Chondrocyte (in vitro differentiated cells): ENCODE results near the gene UROC1. TPM values are rescaled to one million over a fixed set of nuclear protein-coding genes. Genes with fewer than 3 reads are reported as not detected.

ENCODE experiments used
- DNase-seq: peaks from one replicate; pipeline ENCODE4 v3.0.0; 2021; ENCODE audit warnings: mixed read lengths, low spot score
- H3K27ac Mint-ChIP-seq: one replicate; pipeline ENCODE4 v1.8.0; 2021; ENCODE audit warnings: mild to moderate bottlenecking, moderate library complexity, mixed read lengths; ENCODE audit not compliant: unreplicated experiment
- H3K27me3 Mint-ChIP-seq: 2 replicates; pipeline ENCODE4 v1.8.0; 2021; ENCODE audit warnings: low read depth, mixed read lengths
- H3K36me3 Mint-ChIP-seq: 2 replicates; pipeline ENCODE4 v1.8.0; 2021; ENCODE audit warnings: low read depth, mixed read lengths
- H3K4me1 Mint-ChIP-seq: 2 replicates; pipeline ENCODE4 v1.8.0; 2021; ENCODE audit warnings: low read depth, mild to moderate bottlenecking, mixed read lengths
- H3K4me3 Mint-ChIP-seq: one replicate; pipeline ENCODE4 v1.8.0; 2021; ENCODE audit warnings: mild to moderate bottlenecking, moderate library complexity, mixed read lengths; ENCODE audit not compliant: unreplicated experiment
- H3K9me3 Mint-ChIP-seq: 2 replicates; pipeline ENCODE4 v1.8.0; 2021; ENCODE audit warnings: low read depth, mixed read lengths
- CTCF ChIP-seq: fragments of 200-600 bp; sonication (generic); IDR thresholded peaks from 2 replicates; pipeline ENCODE4 v1.5.0; 2021; ENCODE audit warnings: antibody characterized with exemption, mild to moderate bottlenecking, moderate library complexity
- total RNA-seq: library from RNA; stranded (reverse); gene quantifications from 3 replicates; pipeline ENCODE4 v1.2.1, GENCODE V29; 2021

The UROC1 gene
- total RNA-seq, 1 donor from 2014 or later, result not detected

GRCh38 chr3:126454437-126455198 is 63.0 kb downstream of the UROC1 start:
- no peak overlapping the region for H3K27ac Mint-ChIP-seq
- no peaks in the 10 kb centered on the region for H3K27me3 Mint-ChIP-seq
- no peak overlapping the region for H3K4me3 Mint-ChIP-seq
- peaks cover 30% of the 10 kb centered on the region for H3K36me3 Mint-ChIP-seq
- H3K4me1 Mint-ChIP-seq, result no peaks in the 10 kb centered on the region
- TF ChIP-seq CTCF, result no peak
- DNase-seq, result no peak
- no peaks in the 10 kb centered on the region for H3K9me3 Mint-ChIP-seq

- no peak overlapping the region for H3K27ac Mint-ChIP-seq
- no peaks in the 10 kb centered on the region for H3K4me1 Mint-ChIP-seq
- peaks cover 31% of the 10 kb centered on the region for H3K36me3 Mint-ChIP-seq
- H3K9me3 Mint-ChIP-seq, result no peaks in the 10 kb centered on the region
- no peaks in the 10 kb centered on the region for H3K27me3 Mint-ChIP-seq
- no peak overlapping the region for H3K4me3 Mint-ChIP-seq
- no peak for TF ChIP-seq CTCF
- no peak for DNase-seq
Measured at GRCh38 chr3:126454025-126454424, 63.5 kb downstream of the UROC1 start.

DNA sequence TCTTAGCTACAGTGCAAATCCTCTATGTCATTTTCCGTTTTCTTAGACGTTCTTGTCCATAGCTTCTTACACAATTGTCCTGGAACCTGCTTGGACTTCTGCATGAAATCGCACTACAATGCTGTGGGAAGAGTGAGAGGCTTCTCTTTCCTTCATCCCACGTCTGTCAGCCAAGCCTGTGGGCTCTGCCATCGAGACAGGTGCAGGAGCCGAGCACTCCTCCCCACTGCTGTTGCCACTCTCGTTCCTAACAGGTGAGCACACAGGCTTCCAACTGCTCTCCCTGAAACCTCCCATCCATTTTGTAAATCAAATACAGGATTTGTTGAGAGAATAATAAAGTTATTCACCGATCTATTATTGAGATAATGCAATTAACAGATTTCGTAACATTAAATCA is 65.4 kb downstream of the UROC1 start:
- no peak for TF ChIP-seq CTCF
- Mint-ChIP-seq H3K27me3 (no peaks in the 10 kb centered on the region), H3K27ac (no peak overlapping the region), H3K36me3 (peaks cover 24% of the 10 kb centered on the region), H3K9me3 (no peaks in the 10 kb centered on the region), H3K4me1 (no peaks in the 10 kb centered on the region), H3K4me3 (no peak overlapping the region)
- no peak for DNase-seq

- H3K27me3 Mint-ChIP-seq, result no peaks in the 10 kb centered on the region
- H3K4me1 Mint-ChIP-seq, result no peaks in the 10 kb centered on the region
- peaks cover 20% of the 10 kb centered on the region for H3K36me3 Mint-ChIP-seq
- no peak overlapping the region for H3K27ac Mint-ChIP-seq
- no peak overlapping the region for H3K4me3 Mint-ChIP-seq
- H3K9me3 Mint-ChIP-seq, result no peaks in the 10 kb centered on the region
- no peak for TF ChIP-seq CTCF
- no peak for DNase-seq
Measured at GRCh38 chr3:126451511-126451910, 66.1 kb downstream of the UROC1 start.

DNA sequence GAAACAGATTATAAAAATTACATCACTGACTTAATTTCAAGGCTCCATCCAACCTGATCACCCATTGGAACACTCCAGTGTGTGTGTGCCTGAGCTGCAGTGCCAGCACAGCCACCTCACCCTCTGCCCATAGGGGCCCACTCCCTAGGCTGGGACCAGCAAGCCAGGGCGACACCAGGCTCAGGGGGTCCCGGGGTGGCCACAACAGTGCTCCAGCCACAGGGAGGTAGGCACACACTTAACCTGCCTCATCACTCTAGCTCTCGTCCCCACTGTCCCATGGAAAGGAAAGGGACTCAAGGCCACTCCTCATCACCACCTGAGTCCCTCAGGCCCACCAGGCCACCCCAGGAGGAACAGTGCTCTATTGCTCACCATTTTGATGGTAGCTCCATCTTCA is 66.8 kb downstream of the UROC1 start:
- Mint-ChIP-seq H3K9me3 (no peaks in the 10 kb centered on the region), H3K4me3 (no peak overlapping the region), H3K36me3 (peaks cover 20% of the 10 kb centered on the region), H3K27me3 (no peaks in the 10 kb centered on the region), H3K4me1 (peaks cover 3% of the 10 kb centered on the region), H3K27ac (no peak overlapping the region)
- DNase-seq, result no peak
- no peak for TF ChIP-seq CTCF
